Muscle layer of colon (tissue), 2 donors: ENCODE results near the gene SYNE4.
A peak's percentile ranks its signal among the peaks of the same experiment; 100 is the strongest.

Source experiments
- H3K27ac ChIP-seq: one replicate; pipeline ENCODE4 v1.7.0; 2013; ENCODE audit warnings: low read depth, mild to moderate bottlenecking, low read length, moderate library complexity
- H3K27me3 ChIP-seq, 2 donors: one replicate each; pipeline ENCODE4 v1.7.0; 2013; ENCODE audit warnings: low read length in 2 of 2, mild to moderate bottlenecking in 2 of 2; ENCODE audit not compliant: insufficient read depth in 2 of 2, control insufficient read depth in 1 of 2
- H3K36me3 ChIP-seq: one replicate; pipeline ENCODE4 v1.7.0; 2013; ENCODE audit warnings: mild to moderate bottlenecking, low read length; ENCODE audit not compliant: insufficient read depth
- H3K4me1 ChIP-seq: one replicate; pipeline ENCODE4 v1.7.0; 2013; ENCODE audit warnings: mild to moderate bottlenecking, low read length; ENCODE audit not compliant: insufficient read depth
- H3K4me3 ChIP-seq, 2 donors: one replicate each; pipeline ENCODE4 v1.7.0; 2013; ENCODE audit warnings: low read length in 2 of 2, low read depth in 1 of 2, mild to moderate bottlenecking in 1 of 2, moderate library complexity in 1 of 2
- H3K9ac ChIP-seq: one replicate; pipeline ENCODE4 v1.7.0; 2013; ENCODE audit warnings: low read length
- H3K9me3 ChIP-seq: one replicate; pipeline ENCODE4 v1.7.0; 2013; ENCODE audit warnings: mild to moderate bottlenecking, low read length
- donor health status: abdominal sarcoma.
- donor health status: Adenocarcinoma of cecum.

Gene SYNE4

GRCh38 chr19:35995048-35995993 lies 13.3 kb downstream of the SYNE4 start, which contains the start of gene SDHAF1:
Gene SDHAF1, plus strand, starts transcription at chr19:35995188. Its CDS starts 87 bp downstream, at chr19:35995275.
- Histone ChIP-seq H3K27ac (peak within 1 kb of the TSS; percentile 83), H3K9ac (peak within 1 kb of the TSS; percentile 96), H3K4me3 (peak within 1 kb of the TSS; percentile 78 to 90), H3K4me1 (peaks cover 26% of the 10 kb centered on the region), H3K27me3 (no peaks in the 10 kb centered on the region), H3K9me3 (no peaks in the 10 kb centered on the region), H3K36me3 (no peaks in the 10 kb centered on the region)

GRCh38 chr19:35993923-35994598 lies 14.6 kb downstream of the SYNE4 start:
- Histone ChIP-seq H3K27me3 (no peaks in the 10 kb centered on the region), H3K9me3 (no peaks in the 10 kb centered on the region), H3K36me3 (no peaks in the 10 kb centered on the region), H3K4me1 (peaks cover 18% of the 10 kb centered on the region), H3K4me3 (peak overlapping the region; percentile 17 to 90), H3K9ac (no peak overlapping the region), H3K27ac (no peak overlapping the region)

GRCh38 chr19:35992907-35993765 lies 15.5 kb downstream of the SYNE4 start:
- H3K36me3 ChIP-seq: no peaks in the 10 kb centered on the region
- H3K9ac ChIP-seq: no peak overlapping the region
- no peaks in the 10 kb centered on the region for H3K27me3 ChIP-seq
- H3K4me3 ChIP-seq: no peak overlapping the region
- peaks cover 12% of the 10 kb centered on the region for H3K4me1 ChIP-seq
- H3K9me3 ChIP-seq: no peaks in the 10 kb centered on the region
- H3K27ac ChIP-seq: no peak overlapping the region

DNA sequence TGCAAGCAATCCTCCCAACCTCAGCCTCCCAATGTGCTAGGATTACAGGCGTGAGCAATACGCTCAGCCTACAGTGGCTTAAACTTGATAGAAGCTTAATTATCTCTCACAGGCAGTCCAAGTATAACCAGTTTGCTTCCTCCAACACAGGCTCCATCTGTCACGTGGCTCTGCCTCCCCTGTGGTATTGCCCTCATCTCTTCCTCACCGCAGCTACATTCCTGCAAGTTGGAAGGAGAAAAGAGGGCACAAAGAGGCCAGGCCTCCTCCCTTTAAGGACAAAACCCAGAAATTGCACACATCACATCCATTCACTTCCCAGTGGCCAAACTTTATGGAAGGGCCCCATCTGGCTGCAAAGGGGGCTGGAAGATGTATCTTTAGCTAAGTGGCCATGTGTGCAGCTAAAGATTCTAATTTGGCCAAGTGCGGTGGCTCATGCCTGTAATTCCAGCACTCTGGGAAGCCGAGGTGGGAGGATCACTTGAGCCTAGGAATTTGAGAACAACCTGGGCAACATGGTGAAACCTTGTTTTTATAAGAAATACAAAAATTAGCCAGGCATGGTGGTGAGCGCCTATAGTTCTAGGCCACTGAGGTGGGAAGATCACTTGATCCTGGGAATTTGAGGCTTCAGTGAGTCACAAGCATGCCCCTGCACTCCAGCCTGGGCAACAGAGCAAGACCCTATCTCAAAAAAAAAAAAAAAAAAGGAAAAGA lies 16.7 kb downstream of the SYNE4 start:
- Histone ChIP-seq H3K27ac (no peak overlapping the region), H3K27me3 (peaks cover 0 to 10% of the 10 kb centered on the region in 2 donors), H3K9me3 (no peaks in the 10 kb centered on the region), H3K9ac (no peak overlapping the region), H3K4me1 (peaks cover 12% of the 10 kb centered on the region), H3K36me3 (no peaks in the 10 kb centered on the region), H3K4me3 (no peak overlapping the region)

GRCh38 chr19:35990771-35991730 lies 17.6 kb downstream of the SYNE4 start:
- Histone ChIP-seq H3K4me1 (peaks cover 4% of the 10 kb centered on the region), H3K4me3 (no peak overlapping the region), H3K27me3 (peaks cover 5 to 18% of the 10 kb centered on the region in 2 donors), H3K9ac (no peak overlapping the region), H3K9me3 (no peaks in the 10 kb centered on the region), H3K27ac (no peak overlapping the region), H3K36me3 (no peaks in the 10 kb centered on the region)

DNA sequence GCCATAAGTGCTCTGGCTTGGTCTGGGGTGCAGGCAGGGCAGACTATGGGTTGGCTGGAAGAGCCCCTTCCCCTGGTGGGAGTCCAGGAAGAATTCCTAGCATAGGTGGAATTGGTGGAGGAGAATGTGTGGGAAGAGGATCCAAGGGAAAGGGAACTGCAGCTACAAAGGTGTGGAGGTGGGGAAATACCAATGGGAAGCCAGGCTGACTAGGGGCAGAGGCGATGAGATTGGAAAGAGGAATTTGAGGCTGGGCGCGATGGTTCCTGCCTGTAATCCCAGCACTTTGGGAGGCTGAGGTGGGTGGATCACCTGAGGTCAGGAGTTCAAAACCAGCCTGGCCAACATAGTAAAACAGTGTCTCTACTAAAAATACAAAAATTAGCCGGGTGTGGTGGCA lies 18.5 kb downstream of the SYNE4 start:
- peaks cover 8 to 21% of the 10 kb centered on the region in 2 donors for H3K27me3 ChIP-seq
- no peak overlapping the region for H3K4me3 ChIP-seq
- no peak overlapping the region for H3K27ac ChIP-seq
- H3K9ac ChIP-seq: no peak overlapping the region
- H3K4me1 ChIP-seq: no peaks in the 10 kb centered on the region
- no peaks in the 10 kb centered on the region for H3K9me3 ChIP-seq
- H3K36me3 ChIP-seq: no peaks in the 10 kb centered on the region

DNA sequence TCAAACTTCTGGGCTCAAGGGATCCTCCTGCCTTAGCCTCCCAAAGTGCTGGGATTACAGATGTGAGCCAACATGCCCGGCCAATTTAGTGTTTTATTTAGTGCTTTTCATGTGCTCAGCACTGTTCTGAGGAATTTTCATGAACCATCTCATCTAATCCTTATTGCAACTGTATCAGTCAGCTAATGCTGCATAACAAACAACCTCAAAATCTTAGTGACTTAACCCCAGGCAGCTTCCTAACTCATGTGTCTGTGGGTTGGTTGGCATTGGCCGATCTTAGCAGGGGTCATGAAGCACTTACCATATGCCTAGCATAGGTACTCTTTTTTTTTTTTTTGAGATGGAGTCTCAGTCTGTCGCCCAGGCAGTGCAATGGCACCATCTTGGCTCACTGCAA lies 19.8 kb downstream of the SYNE4 start:
- Histone ChIP-seq H3K4me1 (no peaks in the 10 kb centered on the region), H3K4me3 (no peak overlapping the region), H3K27me3 (peaks cover 8 to 21% of the 10 kb centered on the region in 2 donors), H3K9me3 (no peaks in the 10 kb centered on the region), H3K9ac (no peak overlapping the region), H3K27ac (no peak overlapping the region), H3K36me3 (no peaks in the 10 kb centered on the region)

GRCh38 chr19:35987571-35987896 lies 21.1 kb downstream of the SYNE4 start:
- no peak overlapping the region for H3K9ac ChIP-seq
- no peaks in the 10 kb centered on the region for H3K4me1 ChIP-seq
- peaks cover 8 to 21% of the 10 kb centered on the region in 2 donors for H3K27me3 ChIP-seq
- no peaks in the 10 kb centered on the region for H3K36me3 ChIP-seq
- no peak overlapping the region for H3K4me3 ChIP-seq
- H3K9me3 ChIP-seq: no peaks in the 10 kb centered on the region
- H3K27ac ChIP-seq: no peak overlapping the region

DNA sequence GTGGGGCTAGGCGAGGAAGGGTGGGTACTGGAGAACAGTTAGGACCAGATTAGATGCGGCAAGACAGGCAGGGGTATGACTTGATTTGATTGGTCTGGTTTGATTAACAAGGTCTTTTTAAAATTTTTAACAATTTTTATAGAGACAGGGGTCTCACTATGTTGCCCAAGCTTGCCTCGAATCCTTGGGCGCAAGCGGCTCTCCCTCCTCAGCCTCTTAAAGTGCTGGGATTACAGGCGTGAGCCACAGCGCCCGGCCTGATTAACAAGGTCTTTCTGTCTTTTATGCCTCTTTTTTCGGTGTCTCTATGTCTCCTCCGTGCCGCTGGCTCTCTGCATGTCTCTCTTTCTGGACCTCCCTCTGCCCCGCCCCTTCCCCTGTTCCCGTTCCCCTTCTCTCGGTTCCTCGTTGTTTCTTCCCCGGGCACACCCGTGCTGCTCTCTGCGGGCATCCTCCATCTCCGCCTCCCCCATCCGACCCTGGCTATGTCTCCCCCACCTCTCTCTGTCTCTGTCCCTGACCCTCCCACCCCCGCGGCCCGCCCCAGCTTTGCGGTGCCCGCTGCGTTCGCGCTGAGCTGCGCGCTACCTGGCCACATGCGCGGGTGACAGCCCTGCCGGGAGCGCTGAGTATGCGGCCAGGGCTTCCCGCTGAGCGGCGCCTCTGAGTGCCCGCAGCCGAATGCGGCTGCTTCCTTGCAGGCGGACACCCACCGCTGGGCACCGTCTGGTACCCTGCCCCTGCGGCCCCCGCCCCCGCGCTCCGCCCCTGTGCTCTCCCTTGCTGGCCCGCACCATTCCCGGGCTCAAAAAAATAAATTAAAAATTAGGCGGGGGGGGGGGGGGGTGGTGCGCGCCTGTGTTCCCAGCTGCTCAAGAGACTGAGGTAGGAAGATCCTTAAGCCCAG lies 21.7 kb downstream of the SYNE4 start:
- Histone ChIP-seq H3K4me3 (peak overlapping the region in 1 of 2 donors; percentile 11), H3K27me3 (peaks cover 8 to 21% of the 10 kb centered on the region in 2 donors)

More for the DNA sequence above, 21.7 kb downstream of the SYNE4 start:
- Histone ChIP-seq H3K27ac (no peak overlapping the region), H3K9me3 (no peaks in the 10 kb centered on the region), H3K4me1 (no peaks in the 10 kb centered on the region), H3K36me3 (no peaks in the 10 kb centered on the region), H3K9ac (no peak overlapping the region)
